Left ventricle myocardium inferior (tissue), 1 donor: ENCODE data around the gene SSTR3. TPM values are rescaled to one million over a fixed set of nuclear protein-coding genes. Genes with fewer than 3 reads are reported as not detected.

Experiments
- DNase-seq: peaks from one replicate; pipeline ENCODE4 v3.0.0-alpha.2; 2020
- H3K27ac ChIP-seq: fragments of 200-600 bp; replicated peaks from 2 replicates; pipeline ENCODE4 v1.8.0; 2021
- H3K27me3 ChIP-seq: fragments of 200-600 bp; 2 replicates; pipeline ENCODE4 v1.8.0; 2021; ENCODE audit warnings: low read depth
- H3K36me3 ChIP-seq: fragments of 200-600 bp; 2 replicates; pipeline ENCODE4 v1.8.0; 2021
- H3K4me1 ChIP-seq: fragments of 200-600 bp; 2 replicates; pipeline ENCODE4 v1.8.0; 2021
- H3K4me3 ChIP-seq: fragments of 200-600 bp; 2 replicates; pipeline ENCODE4 v1.8.0; 2021; ENCODE audit warnings: mild to moderate bottlenecking, moderate library complexity
- H3K9me3 ChIP-seq: fragments of 200-600 bp; replicated peaks from 2 replicates; pipeline ENCODE4 v1.8.0; 2021
- CTCF ChIP-seq: fragments of 200-600 bp; IDR thresholded peaks from 2 replicates; pipeline ENCODE4 v1.8.0; 2021; ENCODE audit warnings: antibody characterized with exemption, mild to moderate bottlenecking, borderline replicate concordance
- intact Hi-C: fragments of 100-400 bp; cut with micrococcal nuclease; formaldehyde crosslinking; loops from one replicate; pipeline ENCODE4 v1.11.0; 2022
- total RNA-seq: library from RNA; stranded (reverse); fragmentation: NEBNext Ultra II Directional; extraction: Animal tissue kit (Norgen Biotek cat#: 25700); gene quantifications from one replicate; pipeline ENCODE4 v1.2.1, GENCODE V29; 2021
- donor health status: DM: no; HTN: yes; CAD: no; lungs with severe emphysema.

SSTR3 gene
- total RNA-seq, 1 donor from 2014 or later = not detected

GRCh38 chr22:37208401-37209139, 3.7 kb downstream of the SSTR3 start:
- Histone ChIP-seq H3K4me1 (peaks cover 4% of the 10 kb centered on the region), H3K4me3 (no peak overlapping the region), H3K27me3 (peaks cover 68% of the 10 kb centered on the region), H3K27ac (no peak overlapping the region), H3K36me3 (no peaks in the 10 kb centered on the region), H3K9me3 (no peaks in the 10 kb centered on the region)
- TF ChIP-seq CTCF = no peak
- no peak for DNase-seq
- intact Hi-C loops = no loop called here

GRCh38 chr22:37207981-37208380, 4.3 kb downstream of the SSTR3 start:
- intact Hi-C loops = no loop called here
- H3K9me3 ChIP-seq = no peaks in the 10 kb centered on the region
- no peak for TF ChIP-seq CTCF
- DNase-seq = no peak
- H3K4me3 ChIP-seq = no peak overlapping the region
- no peaks in the 10 kb centered on the region for H3K36me3 ChIP-seq
- peaks cover 4% of the 10 kb centered on the region for H3K4me1 ChIP-seq
- no peak overlapping the region for H3K27ac ChIP-seq
- peaks cover 62% of the 10 kb centered on the region for H3K27me3 ChIP-seq

GRCh38 chr22:37206841-37207821, 5.1 kb downstream of the SSTR3 start:
- no peak for TF ChIP-seq CTCF
- Histone ChIP-seq H3K4me1 (no peaks in the 10 kb centered on the region), H3K36me3 (no peaks in the 10 kb centered on the region), H3K27me3 (peaks cover 54% of the 10 kb centered on the region), H3K9me3 (no peaks in the 10 kb centered on the region), H3K4me3 (no peak overlapping the region), H3K27ac (no peak overlapping the region)
- no peak for DNase-seq
- intact Hi-C loops = no loop called here

GRCh38 chr22:37206118-37206840, 6.0 kb downstream of the SSTR3 start:
- intact Hi-C loops = no loop called here
- H3K9me3 ChIP-seq = no peaks in the 10 kb centered on the region
- no peak for DNase-seq
- H3K4me1 ChIP-seq = no peaks in the 10 kb centered on the region
- H3K27ac ChIP-seq = no peak overlapping the region
- no peak for TF ChIP-seq CTCF
- peaks cover 45% of the 10 kb centered on the region for H3K27me3 ChIP-seq
- no peaks in the 10 kb centered on the region for H3K36me3 ChIP-seq
- H3K4me3 ChIP-seq = no peak overlapping the region

- H3K36me3 ChIP-seq = no peaks in the 10 kb centered on the region
- intact Hi-C loops = no loop called here
- no peak for DNase-seq
- H3K27me3 ChIP-seq = peaks cover 33% of the 10 kb centered on the region
- H3K4me1 ChIP-seq = no peaks in the 10 kb centered on the region
- TF ChIP-seq CTCF = no peak
- no peak overlapping the region for H3K4me3 ChIP-seq
- no peaks in the 10 kb centered on the region for H3K9me3 ChIP-seq
- H3K27ac ChIP-seq = no peak overlapping the region
Measured at GRCh38 chr22:37205046-37205445, 7.2 kb downstream of the SSTR3 start.
